Stimulated activated CD4-positive, alpha-beta T cell treated with anti-CD3 and anti-CD28 coated beads, Interleukin-2, amount 100 ng/mL, for 48 hours (primary cell): Measurements from ENCODE around the gene GPER1.
"Not testable (repeated sequence)": the region's sequence is repeated elsewhere in the genome, so short reads cannot be mapped to it uniquely, and the experiment has no call there.

Experiments used
- DNase-seq, 2 donors: peaks; one replicate each; pipeline ENCODE4 v3.0.0-alpha.2; 2020

Gene GPER1

GRCh38 chr7:1106063-1106792 is 18.3 kb downstream of the GPER1 start:
- no peak for DNase-seq

- no peak for DNase-seq
Observed at GRCh38 chr7:1106793-1107421, 19.0 kb downstream of the GPER1 start.

- no peak for DNase-seq
Observed at GRCh38 chr7:1108264-1108920, 20.5 kb downstream of the GPER1 start.

DNA sequence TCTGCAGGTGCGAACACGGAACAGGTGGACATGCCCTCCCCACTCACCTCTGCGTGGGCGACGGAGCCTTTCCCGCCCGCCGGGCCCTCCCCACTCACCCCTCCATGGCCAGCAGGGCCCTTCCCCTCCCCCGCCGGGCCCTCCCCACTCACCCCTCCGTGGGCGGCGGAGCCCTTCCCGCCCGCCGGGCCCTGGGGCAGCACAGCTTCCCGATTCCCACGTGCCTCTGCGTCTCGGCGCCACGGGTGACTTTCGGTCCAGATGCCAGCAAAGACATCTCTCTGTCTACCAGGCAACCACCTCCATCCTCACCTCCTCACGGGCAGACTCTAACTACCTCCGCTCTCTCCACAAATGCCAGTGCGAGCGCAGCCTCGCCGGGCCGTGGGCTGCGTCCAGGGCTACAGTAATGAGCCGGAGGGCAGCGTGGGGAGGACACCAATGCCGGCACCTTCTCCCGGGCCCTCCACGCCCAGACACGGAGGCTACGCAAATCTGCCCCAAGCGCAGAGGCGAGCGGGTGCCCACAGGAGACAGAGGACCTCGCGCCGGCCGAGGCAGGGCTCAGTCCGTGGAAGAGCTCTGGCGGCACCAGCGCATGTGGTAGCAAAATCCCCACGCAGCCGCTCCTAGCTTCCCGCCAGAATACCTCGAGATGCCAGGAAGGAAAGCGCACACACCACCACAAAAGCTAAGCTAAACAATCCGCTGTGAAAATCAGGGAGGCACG is 21.8 kb downstream of the GPER1 start:
- no peak for DNase-seq

DNA sequence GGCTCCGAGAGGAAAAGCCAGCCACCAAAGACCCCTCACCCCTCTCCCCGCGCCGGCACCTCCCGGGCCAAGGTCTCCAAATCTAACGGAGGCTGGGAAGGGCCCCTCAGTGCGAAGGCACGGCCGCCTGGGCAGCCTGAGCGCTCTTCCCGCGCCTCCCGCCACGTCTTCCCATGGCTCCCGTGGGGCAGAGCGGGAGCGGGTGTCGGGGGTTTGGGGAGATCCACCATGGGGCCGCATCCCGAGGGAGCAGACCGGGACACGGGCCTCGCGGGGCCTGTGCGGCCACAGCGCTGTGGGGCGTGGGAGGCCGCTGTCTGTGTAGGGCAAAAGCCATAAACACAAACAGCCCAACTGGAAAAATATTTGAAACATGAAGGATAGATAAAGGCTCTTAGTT is 22.4 kb downstream of the GPER1 start:
- DNase-seq, result no peak

- no peak for DNase-seq
Observed at GRCh38 chr7:1111156-1111555, 23.2 kb downstream of the GPER1 start.

DNA sequence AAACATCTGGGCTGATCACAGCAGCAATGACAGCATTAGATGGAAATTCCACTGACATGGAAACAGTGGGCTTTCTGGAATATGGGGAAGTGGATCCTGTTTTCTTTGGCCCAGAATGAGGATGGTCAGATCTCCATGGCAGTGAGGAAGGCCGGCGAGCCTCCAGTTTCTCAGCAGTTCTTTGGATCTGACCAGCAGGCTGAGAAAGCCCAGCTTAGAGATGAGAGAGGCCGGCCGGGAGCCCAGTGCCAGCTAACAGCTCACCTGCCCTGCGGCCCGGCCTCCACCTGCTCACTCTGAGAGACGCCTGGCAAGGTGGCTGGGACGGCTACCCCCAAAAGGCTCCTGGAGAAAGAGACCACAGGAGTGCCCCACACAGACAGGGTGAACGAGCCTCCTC is 24.2 kb downstream of the GPER1 start:
- DNase-seq, result no peak

GRCh38 chr7:1112625-1113547 is 25.0 kb downstream of the GPER1 start:
- no peak for DNase-seq

DNA sequence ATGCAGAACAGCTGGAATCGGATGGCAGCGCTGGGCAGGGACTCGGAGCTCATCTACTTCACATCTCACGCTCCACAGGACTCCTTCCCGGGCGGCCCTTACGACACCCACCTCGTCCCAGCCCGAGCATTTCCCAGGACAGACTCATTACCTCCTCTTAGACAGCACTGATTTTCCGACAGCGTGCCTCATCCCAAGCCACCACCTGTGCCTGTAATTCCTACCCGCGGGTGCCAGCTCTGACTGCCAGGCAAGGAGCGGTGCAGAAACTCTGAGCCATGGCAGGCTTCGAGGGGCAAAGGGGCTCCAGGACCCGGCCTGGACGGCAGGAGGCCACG is 25.6 kb downstream of the GPER1 start:
- DNase-seq, result no peak

DNA sequence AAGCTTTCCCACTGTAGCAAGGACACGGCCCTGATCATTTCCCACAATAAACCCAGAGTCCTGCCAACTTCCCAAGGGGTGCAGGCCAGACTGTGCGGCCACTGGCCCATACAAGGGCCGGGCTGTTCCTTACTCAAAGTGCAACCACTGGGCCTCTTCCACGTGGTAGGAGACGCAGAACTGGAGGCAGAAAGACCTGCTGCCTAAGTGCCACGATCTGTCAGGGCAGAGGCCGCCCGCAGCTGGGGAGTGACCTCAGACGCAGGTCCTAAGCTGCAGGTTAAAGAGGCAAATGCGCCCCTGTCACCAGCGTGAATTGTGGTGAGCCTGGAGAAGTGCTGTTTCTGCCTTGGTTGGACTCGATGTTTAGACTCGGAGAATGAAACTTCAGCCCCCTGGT is 26.2 kb downstream of the GPER1 start:
- DNase-seq, result no peak

- no peak for DNase-seq
Observed at GRCh38 chr7:1114505-1114904, 26.6 kb downstream of the GPER1 start.

DNA sequence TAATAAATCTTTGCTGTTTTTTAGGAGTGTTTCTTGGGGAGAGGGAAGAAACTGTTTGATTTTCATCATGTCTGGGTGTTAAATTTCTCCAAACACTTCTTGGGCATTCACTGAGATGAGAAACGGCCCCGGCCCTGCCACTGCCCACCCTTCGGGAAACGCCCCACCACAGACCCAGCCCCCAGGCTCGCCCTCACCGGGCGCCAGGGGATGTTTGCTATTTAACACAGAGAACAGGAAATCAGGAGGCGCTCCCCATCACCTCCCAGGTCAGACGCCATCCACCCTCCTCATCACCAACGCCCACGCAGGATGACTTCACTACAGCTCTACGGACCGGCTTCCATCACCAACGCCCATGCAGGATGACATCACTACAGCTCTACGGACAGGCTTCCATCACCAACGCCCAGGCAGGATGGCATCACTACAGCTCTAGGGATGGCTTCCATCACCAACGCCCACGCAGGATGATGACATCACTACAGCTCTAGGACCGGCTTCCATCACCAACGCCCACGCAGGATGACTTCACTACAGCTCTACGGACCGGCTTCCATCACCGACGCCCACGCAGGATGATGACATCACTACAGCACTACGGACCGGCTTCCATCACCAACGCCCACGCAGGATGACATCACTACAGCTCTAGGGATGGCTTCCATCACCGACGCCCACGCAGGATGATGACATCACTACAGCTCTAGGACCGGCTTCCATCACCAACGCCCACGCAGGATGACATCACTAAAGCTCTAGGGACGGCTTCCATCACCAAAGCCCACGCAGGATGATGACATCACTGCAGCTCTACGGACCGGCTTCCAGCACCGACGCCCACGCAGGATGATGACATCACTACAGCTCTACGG is 27.5 kb downstream of the GPER1 start:
- DNase-seq, result not testable (repeated sequence)

GRCh38 chr7:1116383-1117008 is 28.6 kb downstream of the GPER1 start:
- DNase-seq, result not testable (repeated sequence)

GRCh38 chr7:1117321-1117928 is 29.5 kb downstream of the GPER1 start:
- no peak for DNase-seq

DNA sequence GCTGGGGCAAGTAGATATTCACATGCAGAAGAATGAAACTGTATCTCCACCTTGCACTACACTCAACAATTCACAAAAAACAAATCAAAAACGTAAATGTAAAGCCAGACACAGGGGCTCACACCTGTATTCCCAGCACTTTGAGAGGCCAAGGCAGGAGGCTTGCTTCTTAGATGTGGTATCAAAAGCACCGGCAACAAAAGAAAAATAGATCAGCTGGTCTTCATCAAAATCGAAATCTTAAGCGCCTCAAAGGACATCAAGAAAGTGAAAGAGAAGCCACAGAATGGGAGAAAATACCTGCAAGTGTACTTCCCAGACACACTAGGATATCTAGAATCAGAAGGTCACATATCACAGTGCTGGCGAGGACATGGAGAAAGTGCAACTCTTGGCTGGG is 31.3 kb downstream of the GPER1 start:
- no peak for DNase-seq

DNA sequence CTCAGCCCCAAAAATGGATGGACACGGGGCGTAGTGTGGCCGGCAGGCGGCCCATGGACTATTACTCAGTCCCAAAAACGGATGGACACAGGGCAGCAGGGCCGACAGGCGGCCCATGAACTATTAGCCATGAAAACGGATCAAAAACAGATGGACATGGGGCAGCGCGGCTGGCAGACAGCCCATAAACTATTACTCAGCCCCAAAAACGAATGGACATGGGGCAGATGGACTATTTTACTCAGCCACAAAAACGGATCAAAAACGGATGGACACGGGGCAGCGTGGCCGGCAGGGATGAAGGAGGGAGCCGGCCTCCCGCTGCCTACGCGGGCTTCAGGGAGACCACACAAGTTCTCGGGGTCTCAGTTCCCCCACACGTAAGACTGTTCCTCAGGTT is 32.9 kb downstream of the GPER1 start:
- DNase-seq, result no peak

DNA sequence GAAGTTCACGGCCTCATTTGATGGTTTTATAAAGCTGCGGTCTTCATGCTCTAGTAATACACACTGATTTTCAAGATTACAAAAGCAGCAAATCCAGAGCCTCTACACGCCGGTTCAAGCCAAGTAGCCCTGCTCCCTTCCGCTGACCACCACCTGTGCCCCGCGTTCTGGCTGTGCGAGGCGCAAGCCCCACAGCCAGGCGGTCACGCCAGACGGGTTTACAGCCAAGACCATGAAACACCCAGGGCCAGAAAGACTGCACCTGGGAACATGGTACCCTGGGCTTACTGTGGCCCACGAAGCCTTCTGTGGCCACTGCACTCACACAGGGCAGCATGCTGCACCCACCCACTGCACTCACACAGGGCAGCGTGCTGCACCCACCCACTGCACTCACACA is 33.6 kb downstream of the GPER1 start:
- no peak for DNase-seq

DNA sequence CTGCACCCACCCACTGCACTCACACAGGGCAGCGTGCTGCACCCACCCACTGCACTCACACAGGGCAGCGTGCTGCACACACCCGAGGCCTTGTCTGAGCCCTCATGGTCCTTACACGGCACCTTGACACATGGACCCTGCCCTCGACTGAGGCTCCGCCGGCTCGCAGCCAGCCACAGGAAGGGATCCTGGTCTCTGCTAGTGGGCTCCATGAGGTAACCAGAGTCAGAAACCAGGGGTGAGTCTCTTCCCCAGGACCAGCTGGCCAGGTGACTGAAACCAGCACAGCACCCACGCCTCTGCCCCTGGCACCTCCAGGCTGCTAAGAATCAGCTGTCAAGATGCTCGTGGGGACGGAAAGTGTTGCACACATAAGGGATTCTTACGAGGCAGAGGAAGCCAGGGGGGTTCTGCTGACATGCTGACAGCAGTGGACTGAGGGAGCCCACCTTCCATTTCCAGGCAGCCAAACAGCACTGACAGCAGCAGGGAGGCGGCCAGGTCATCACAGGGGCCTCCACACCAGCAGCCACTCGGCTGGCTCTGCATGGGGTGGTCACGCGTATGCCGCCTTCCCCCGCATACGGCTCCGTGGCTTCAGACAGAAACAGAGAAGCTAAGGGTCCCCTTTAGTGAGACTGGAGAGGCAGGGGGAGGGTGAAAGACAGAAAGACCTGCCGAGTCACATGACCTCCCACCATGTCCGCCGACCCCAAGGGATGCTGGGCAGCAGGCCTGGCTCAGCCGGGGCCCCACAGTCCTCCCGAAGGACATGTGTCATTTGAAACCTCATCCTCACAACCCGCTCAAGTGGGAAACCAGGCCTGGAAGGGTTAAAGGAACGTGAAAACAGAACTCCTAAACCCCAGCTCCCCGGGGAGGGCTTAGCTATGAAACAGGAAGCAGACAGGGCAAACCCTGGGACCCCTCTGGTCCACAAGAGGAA is 34.2 kb downstream of the GPER1 start:
- no peak for DNase-seq

DNA sequence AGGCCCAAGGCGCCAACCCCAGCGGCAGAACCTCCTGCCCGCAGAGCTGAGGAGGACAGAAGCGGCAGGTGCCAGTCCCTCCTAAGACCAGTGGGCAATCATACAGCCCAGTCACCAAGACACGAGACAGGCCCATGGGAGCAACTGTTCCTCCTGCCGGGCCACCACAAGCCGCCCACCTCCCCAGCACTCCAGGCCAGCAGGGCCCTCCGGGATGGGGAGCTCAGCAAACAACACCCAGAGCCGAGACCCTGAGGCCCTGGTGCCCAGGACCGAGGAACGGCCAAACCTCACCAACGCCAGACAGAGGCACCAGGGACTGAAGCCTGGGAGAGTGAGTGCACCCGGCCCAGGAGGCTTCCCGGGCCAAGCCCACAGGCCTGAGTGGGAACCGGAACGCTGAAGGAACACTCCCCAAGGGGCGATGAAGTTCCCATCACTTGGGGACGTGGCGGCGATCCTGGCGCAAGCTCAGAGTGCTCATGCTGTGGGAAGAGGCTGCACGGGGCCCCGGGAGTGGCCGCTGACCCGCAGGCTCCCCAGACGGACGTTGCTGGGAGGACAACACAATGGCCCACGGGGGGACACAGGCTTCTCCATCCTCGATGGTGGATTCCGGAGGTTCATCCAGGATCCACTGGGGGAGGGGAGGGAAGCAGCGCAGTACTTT is 35.1 kb downstream of the GPER1 start:
- DNase-seq, result no peak
